ENCODE results near the gene TMEM245.

TMEM245 gene

GRCh38 chr9:109039539-109039938 is 80.2 kb downstream of the TMEM245 start:
- H3K27me3 ChIP-seq (ENCODE audit: control insufficient read depth, insufficient read depth, low read length): no peaks in the 10 kb centered on the region
- H3K9me3 ChIP-seq (ENCODE audit: control insufficient read depth, insufficient read depth, low read depth, low read length): 0 out of 2 replicates have a peak, but pooled peaks cover 2% of the 10 kb centered on the region
- no peak overlapping the region for H3K9ac ChIP-seq (ENCODE audit: low read length)
- no peak overlapping the region for H3K4me3 ChIP-seq (ENCODE audit: low read depth, low read length)
- H3K4me1 ChIP-seq (ENCODE audit: control insufficient read depth, insufficient read depth, low read length): no peaks in the 10 kb centered on the region
- no peak overlapping the region; the same call in 1 of the 2 replicates for H3K27ac ChIP-seq (ENCODE audit: low read depth, low read length)
- peaks cover 73% of the 10 kb centered on the region for H3K36me3 ChIP-seq (ENCODE audit: control insufficient read depth, insufficient read depth, low read length)

GRCh38 chr9:109037946-109038715 is 81.6 kb downstream of the TMEM245 start:
- no peak overlapping the region for H3K4me3 ChIP-seq (ENCODE audit: low read depth, low read length)
- no peak overlapping the region for H3K9ac ChIP-seq (ENCODE audit: low read length)
- H3K36me3 ChIP-seq (ENCODE audit: control insufficient read depth, insufficient read depth, low read length): peaks cover 76% of the 10 kb centered on the region
- no peaks in the 10 kb centered on the region for H3K27me3 ChIP-seq (ENCODE audit: control insufficient read depth, insufficient read depth, low read length)
- H3K4me1 ChIP-seq (ENCODE audit: control insufficient read depth, insufficient read depth, low read length): no peaks in the 10 kb centered on the region
- 0 out of 2 replicates have a peak, but pooled peaks cover 2% of the 10 kb centered on the region for H3K9me3 ChIP-seq (ENCODE audit: control insufficient read depth, insufficient read depth, low read depth, low read length)
- no peak overlapping the region for H3K27ac ChIP-seq (ENCODE audit: low read depth, low read length)

- H3K27me3 ChIP-seq (ENCODE audit: control insufficient read depth, insufficient read depth, low read length): no peaks in the 10 kb centered on the region
- no peak overlapping the region for H3K9ac ChIP-seq (ENCODE audit: low read length)
- no peak overlapping the region for H3K27ac ChIP-seq (ENCODE audit: low read depth, low read length)
- H3K4me3 ChIP-seq (ENCODE audit: low read depth, low read length): no peak overlapping the region
- no peaks in the 10 kb centered on the region for H3K9me3 ChIP-seq (ENCODE audit: control insufficient read depth, insufficient read depth, low read depth, low read length)
- peaks cover 70% of the 10 kb centered on the region for H3K36me3 ChIP-seq (ENCODE audit: control insufficient read depth, insufficient read depth, low read length)
- H3K4me1 ChIP-seq (ENCODE audit: control insufficient read depth, insufficient read depth, low read length): no peaks in the 10 kb centered on the region
Measured at GRCh38 chr9:109036744-109037680, 82.7 kb downstream of the TMEM245 start.

- H3K4me3 ChIP-seq (ENCODE audit: low read depth, low read length): no peak overlapping the region
- H3K9ac ChIP-seq (ENCODE audit: low read length): no peak overlapping the region
- no peaks in the 10 kb centered on the region for H3K27me3 ChIP-seq (ENCODE audit: control insufficient read depth, insufficient read depth, low read length)
- no peaks in the 10 kb centered on the region for H3K9me3 ChIP-seq (ENCODE audit: control insufficient read depth, insufficient read depth, low read depth, low read length)
- H3K36me3 ChIP-seq (ENCODE audit: control insufficient read depth, insufficient read depth, low read length): peaks cover 68% of the 10 kb centered on the region
- no peaks in the 10 kb centered on the region for H3K4me1 ChIP-seq (ENCODE audit: control insufficient read depth, insufficient read depth, low read length)
- no peak overlapping the region for H3K27ac ChIP-seq (ENCODE audit: low read depth, low read length)
Measured at GRCh38 chr9:109035684-109036423, 83.9 kb downstream of the TMEM245 start.

GRCh38 chr9:109033941-109034700 is 85.6 kb downstream of the TMEM245 start:
- Histone ChIP-seq H3K9ac (ENCODE audit: low read length) (no peak overlapping the region), H3K36me3 (ENCODE audit: control insufficient read depth, insufficient read depth, low read length) (peaks cover 60% of the 10 kb centered on the region), H3K27ac (ENCODE audit: low read depth, low read length) (no peak overlapping the region), H3K27me3 (ENCODE audit: control insufficient read depth, insufficient read depth, low read length) (no peaks in the 10 kb centered on the region), H3K4me1 (ENCODE audit: control insufficient read depth, insufficient read depth, low read length) (no peaks in the 10 kb centered on the region), H3K9me3 (ENCODE audit: control insufficient read depth, insufficient read depth, low read depth, low read length) (no peaks in the 10 kb centered on the region), H3K4me3 (ENCODE audit: low read depth, low read length) (no peak overlapping the region)

- H3K36me3 ChIP-seq (ENCODE audit: control insufficient read depth, insufficient read depth, low read length): peaks cover 45% of the 10 kb centered on the region
- H3K4me1 ChIP-seq (ENCODE audit: control insufficient read depth, insufficient read depth, low read length): no peaks in the 10 kb centered on the region
- H3K4me3 ChIP-seq (ENCODE audit: low read depth, low read length): no peak overlapping the region
- H3K9me3 ChIP-seq (ENCODE audit: control insufficient read depth, insufficient read depth, low read depth, low read length): no peaks in the 10 kb centered on the region
- H3K27me3 ChIP-seq (ENCODE audit: control insufficient read depth, insufficient read depth, low read length): no peaks in the 10 kb centered on the region
- H3K27ac ChIP-seq (ENCODE audit: low read depth, low read length): no peak overlapping the region
- H3K9ac ChIP-seq (ENCODE audit: low read length): no peak overlapping the region
Measured at GRCh38 chr9:109031241-109031640, 88.5 kb downstream of the TMEM245 start.

- Histone ChIP-seq H3K9ac (ENCODE audit: low read length) (no peak overlapping the region), H3K27me3 (ENCODE audit: control insufficient read depth, insufficient read depth, low read length) (no peaks in the 10 kb centered on the region), H3K9me3 (ENCODE audit: control insufficient read depth, insufficient read depth, low read depth, low read length) (no peaks in the 10 kb centered on the region), H3K4me3 (ENCODE audit: low read depth, low read length) (no peak overlapping the region), H3K4me1 (ENCODE audit: control insufficient read depth, insufficient read depth, low read length) (no peaks in the 10 kb centered on the region), H3K27ac (ENCODE audit: low read depth, low read length) (no peak overlapping the region), H3K36me3 (ENCODE audit: control insufficient read depth, insufficient read depth, low read length) (peaks cover 39% of the 10 kb centered on the region)
Measured at GRCh38 chr9:109030426-109030825, 89.3 kb downstream of the TMEM245 start.

- Histone ChIP-seq H3K9ac (ENCODE audit: low read length) (no peak overlapping the region), H3K9me3 (ENCODE audit: control insufficient read depth, insufficient read depth, low read depth, low read length) (no peaks in the 10 kb centered on the region), H3K4me3 (ENCODE audit: low read depth, low read length) (no peak overlapping the region), H3K4me1 (ENCODE audit: control insufficient read depth, insufficient read depth, low read length) (peaks cover 9% of the 10 kb centered on the region; the same call in 1 of the 2 replicates), H3K27ac (ENCODE audit: low read depth, low read length) (no peak overlapping the region), H3K27me3 (ENCODE audit: control insufficient read depth, insufficient read depth, low read length) (no peaks in the 10 kb centered on the region), H3K36me3 (ENCODE audit: control insufficient read depth, insufficient read depth, low read length) (peaks cover 23% of the 10 kb centered on the region)
Measured at GRCh38 chr9:109028457-109028856, 91.3 kb downstream of the TMEM245 start.

GRCh38 chr9:109027176-109027575 is 92.6 kb downstream of the TMEM245 start:
- no peak overlapping the region for H3K9ac ChIP-seq (ENCODE audit: low read length)
- H3K36me3 ChIP-seq (ENCODE audit: control insufficient read depth, insufficient read depth, low read length): peaks cover 18% of the 10 kb centered on the region
- H3K27ac ChIP-seq (ENCODE audit: low read depth, low read length): no peak overlapping the region
- H3K4me3 ChIP-seq (ENCODE audit: low read depth, low read length): no peak overlapping the region
- H3K27me3 ChIP-seq (ENCODE audit: control insufficient read depth, insufficient read depth, low read length): no peaks in the 10 kb centered on the region
- H3K9me3 ChIP-seq (ENCODE audit: control insufficient read depth, insufficient read depth, low read depth, low read length): no peaks in the 10 kb centered on the region
- peaks cover 15% of the 10 kb centered on the region; the same call in 1 of the 2 replicates for H3K4me1 ChIP-seq (ENCODE audit: control insufficient read depth, insufficient read depth, low read length)

GRCh38 chr9:109026306-109026705 is 93.4 kb downstream of the TMEM245 start:
- H3K36me3 ChIP-seq (ENCODE audit: control insufficient read depth, insufficient read depth, low read length): peaks cover 13% of the 10 kb centered on the region; the same call in 1 of the 2 replicates

More at GRCh38 chr9:109026306-109026705, 93.4 kb downstream of the TMEM245 start:
- no peak overlapping the region for H3K4me3 ChIP-seq (ENCODE audit: low read depth, low read length)
- no peak overlapping the region for H3K9ac ChIP-seq (ENCODE audit: low read length)
- no peaks in the 10 kb centered on the region for H3K27me3 ChIP-seq (ENCODE audit: control insufficient read depth, insufficient read depth, low read length)
- H3K9me3 ChIP-seq (ENCODE audit: control insufficient read depth, insufficient read depth, low read depth, low read length): no peaks in the 10 kb centered on the region
- H3K4me1 ChIP-seq (ENCODE audit: control insufficient read depth, insufficient read depth, low read length): peaks cover 15% of the 10 kb centered on the region; the same call in 1 of the 2 replicates
- no peak overlapping the region for H3K27ac ChIP-seq (ENCODE audit: low read depth, low read length)

All from HUES6 (cell line).